Epithelial cell of esophagus (primary cell): Measurements from ENCODE around the gene MIER1.

Source experiments
- DNase-seq: peaks from one replicate; pipeline ENCODE4 v3.0.0; 2010; ENCODE audit warnings: low read depth
- H3K4me3 ChIP-seq: 2 replicates; pipeline ENCODE4 v1.5.1; 2011; ENCODE audit warnings: mild to moderate bottlenecking, low read length, control low read depth
- CTCF ChIP-seq: IDR thresholded peaks from 2 replicates; pipeline ENCODE4 v1.5.1; 2011; ENCODE audit warnings: low read depth, mild to moderate bottlenecking, low read length, control low read depth, inconsistent platforms; ENCODE audit not compliant: insufficient read depth; ENCODE audit errors: missing control alignments

The MIER1 gene

GRCh38 chr1:67029472-67029871 lies 104.7 kb downstream of the MIER1 start:
- H3K4me3 ChIP-seq, result no peak overlapping the region
- TF ChIP-seq CTCF, result no peak
- DNase-seq, result no peak

- no peak for TF ChIP-seq CTCF
- no peak for DNase-seq
These were observed 106.5 kb downstream of the MIER1 start for GRCh38 chr1:67031121-67031858.

GRCh38 chr1:67031859-67032247 lies 107.1 kb downstream of the MIER1 start:
- no peak overlapping the region for H3K4me3 ChIP-seq
- no peak for TF ChIP-seq CTCF
- DNase-seq, result no peak

More at GRCh38 chr1:67031121-67031858, 106.5 kb downstream of the MIER1 start:
- no peak overlapping the region for H3K4me3 ChIP-seq
